ENCODE data around the gene CNFN.
A peak's percentile ranks its signal among the peaks of the same experiment; 100 is the strongest.

The CNFN gene

GRCh38 chr19:42363614-42364346, 26.3 kb downstream of the CNFN start:
- Histone ChIP-seq H3K27me3 (no peaks in the 10 kb centered on the region), H3K4me2 (peak overlapping the region; percentile 64 to 90 (median 78)), H3K9ac (peak overlapping the region; percentile 8 to 66 (median 46); a peak in 20 of 22 replicates), H3K27ac (peak overlapping the region; percentile 60 to 85 (median 76)), H3K36me3 (peaks cover 5 to 27% (median 12%) of the 10 kb centered on the region in 11 experiments; a peak in 15 of 22 replicates), H3K4me1 (peaks cover 41 to 67% (median 55%) of the 10 kb centered on the region in 10 experiments), H3K9me3 (replicated peaks in 1 of 11) (peaks cover 0 to 10% (median 8%) of the 10 kb centered on the region in 11 experiments; a peak in 15 of 22 replicates), H3K4me3 (peak overlapping the region in 2 of 10 experiments; percentile 2 to 20; a peak in 4 of 20 replicates), H4K20me1 (no peaks in the 10 kb centered on the region)
- no peak for TF ChIP-seq Cebpa-rat (IDR thresholded peaks at IDR 0.05)

GRCh38 chr19:42362891-42363440, 27.1 kb downstream of the CNFN start:
- Histone ChIP-seq H3K27me3 (no peaks in the 10 kb centered on the region), H3K4me1 (peaks cover 41 to 67% (median 55%) of the 10 kb centered on the region in 10 experiments), H3K9ac (peak overlapping the region; percentile 8 to 66 (median 46); a peak in 19 of 22 replicates), H3K4me3 (no peak overlapping the region; a peak in 2 of 20 replicates), H3K4me2 (peak overlapping the region; percentile 64 to 90 (median 78)), H4K20me1 (no peaks in the 10 kb centered on the region), H3K27ac (peak overlapping the region; percentile 60 to 85 (median 76)), H3K36me3 (peaks cover 5 to 35% (median 16%) of the 10 kb centered on the region in 11 experiments; a peak in 17 of 22 replicates), H3K9me3 (replicated peaks in 1 of 11) (peaks cover 0 to 10% (median 8%) of the 10 kb centered on the region in 11 experiments; a peak in 15 of 22 replicates)
- TF ChIP-seq Cebpa-rat (IDR thresholded peaks at IDR 0.05), result no peak

- H3K9me3 ChIP-seq (replicated peaks in 1 of 11), result peaks cover 0 to 10% (median 8%) of the 10 kb centered on the region in 11 experiments; a peak in 15 of 22 replicates
- H3K4me3 ChIP-seq, result no peak overlapping the region
- peaks cover 5 to 41% (median 23%) of the 10 kb centered on the region in 11 experiments; a peak in 20 of 22 replicates for H3K36me3 ChIP-seq
- H4K20me1 ChIP-seq, result no peaks in the 10 kb centered on the region
- peak overlapping the region in 1 of 11 experiments; percentile 40; a peak in 1 of 22 replicates for H3K9ac ChIP-seq
- no peak for TF ChIP-seq Cebpa-rat (IDR thresholded peaks at IDR 0.05)
- H3K4me1 ChIP-seq, result peaks cover 41 to 64% (median 54%) of the 10 kb centered on the region in 10 experiments
- peak overlapping the region in 10 of 11 experiments; percentile 64 to 90 (median 80); a peak in 13 of 22 replicates for H3K4me2 ChIP-seq
- H3K27ac ChIP-seq, result peak overlapping the region in 9 of 11 experiments; percentile 60 to 85 (median 78); a peak in 11 of 22 replicates
- no peaks in the 10 kb centered on the region for H3K27me3 ChIP-seq
Measured at GRCh38 chr19:42362342-42362741, 27.8 kb downstream of the CNFN start.

GRCh38 chr19:42361545-42361910, 28.6 kb downstream of the CNFN start:
- Histone ChIP-seq H3K4me2 (no peak overlapping the region), H3K4me3 (no peak overlapping the region), H3K27me3 (no peaks in the 10 kb centered on the region), H3K4me1 (peaks cover 41 to 56% (median 48%) of the 10 kb centered on the region in 10 experiments), H4K20me1 (no peaks in the 10 kb centered on the region), H3K9me3 (replicated peaks in 1 of 11) (peaks cover 0 to 10% (median 8%) of the 10 kb centered on the region in 11 experiments; a peak in 14 of 22 replicates), H3K36me3 (peaks cover 7 to 49% (median 31%) of the 10 kb centered on the region in 11 experiments; a peak in 21 of 22 replicates), H3K27ac (no peak overlapping the region), H3K9ac (no peak overlapping the region)
- TF ChIP-seq Cebpa-rat (IDR thresholded peaks at IDR 0.05), result no peak

- Histone ChIP-seq H3K4me2 (no peak overlapping the region), H3K27me3 (no peaks in the 10 kb centered on the region), H3K4me1 (peaks cover 36 to 51% (median 43%) of the 10 kb centered on the region in 10 experiments), H3K4me3 (no peak overlapping the region), H3K9ac (no peak overlapping the region), H4K20me1 (no peaks in the 10 kb centered on the region), H3K27ac (no peak overlapping the region), H3K9me3 (replicated peaks in 1 of 11) (peaks cover 0 to 10% (median 8%) of the 10 kb centered on the region in 11 experiments; a peak in 14 of 22 replicates), H3K36me3 (peaks cover 8 to 55% (median 36%) of the 10 kb centered on the region in 11 experiments; a peak in 21 of 22 replicates)
- TF ChIP-seq Cebpa-rat (IDR thresholded peaks at IDR 0.05), result no peak
Measured at GRCh38 chr19:42360787-42361544, 29.1 kb downstream of the CNFN start.

- H3K4me2 ChIP-seq, result no peak overlapping the region
- no peak overlapping the region for H3K27ac ChIP-seq
- TF ChIP-seq Cebpa-rat (IDR thresholded peaks at IDR 0.05), result no peak
Measured at GRCh38 chr19:42357290-42357689, 32.8 kb downstream of the CNFN start.

GRCh38 chr19:42356686-42357085, 33.4 kb downstream of the CNFN start:
- Histone ChIP-seq H4K20me1 (0 out of 22 replicates have a peak, but pooled peaks cover 0 to 21% (median 0%) of the 10 kb centered on the region in 11 experiments), H3K36me3 (peaks cover 13 to 81% (median 53%) of the 10 kb centered on the region in 11 experiments; a peak in 21 of 22 replicates), H3K9me3 (replicated peaks in 1 of 11) (no peaks in the 10 kb centered on the region), H3K4me3 (no peak overlapping the region), H3K27ac (no peak overlapping the region), H3K4me1 (peaks cover 0 to 24% (median 14%) of the 10 kb centered on the region in 10 experiments; a peak in 13 of 20 replicates), H3K4me2 (no peak overlapping the region), H3K27me3 (no peaks in the 10 kb centered on the region), H3K9ac (no peak overlapping the region)
- TF ChIP-seq Cebpa-rat (IDR thresholded peaks at IDR 0.05), result no peak

More at GRCh38 chr19:42357290-42357689, 32.8 kb downstream of the CNFN start:
- Histone ChIP-seq H3K9ac (no peak overlapping the region), H3K9me3 (replicated peaks in 1 of 11) (no peaks in the 10 kb centered on the region), H3K27me3 (no peaks in the 10 kb centered on the region), H4K20me1 (0 out of 22 replicates have a peak, but pooled peaks cover 0 to 17% (median 0%) of the 10 kb centered on the region in 11 experiments), H3K4me1 (peaks cover 4 to 26% (median 14%) of the 10 kb centered on the region in 10 experiments; a peak in 18 of 20 replicates), H3K4me3 (no peak overlapping the region), H3K36me3 (peaks cover 13 to 77% (median 53%) of the 10 kb centered on the region in 11 experiments; a peak in 21 of 22 replicates)

- Histone ChIP-seq H3K36me3 (peaks cover 13 to 83% (median 53%) of the 10 kb centered on the region in 11 experiments; a peak in 21 of 22 replicates), H3K27me3 (no peaks in the 10 kb centered on the region), H3K4me3 (no peak overlapping the region), H3K4me1 (peaks cover 0 to 24% (median 13%) of the 10 kb centered on the region in 10 experiments; a peak in 13 of 20 replicates), H3K9ac (no peak overlapping the region), H3K9me3 (replicated peaks in 1 of 11) (no peaks in the 10 kb centered on the region), H3K27ac (no peak overlapping the region), H3K4me2 (no peak overlapping the region), H4K20me1 (peaks cover 0 to 21% (median 0%) of the 10 kb centered on the region in 11 experiments; a peak in 1 of 22 replicates)
- no peak for TF ChIP-seq Cebpa-rat (IDR thresholded peaks at IDR 0.05)
Measured at GRCh38 chr19:42355896-42356295, 34.2 kb downstream of the CNFN start.
